HG03097 (cell line): ENCODE measurements around the gene PPP6R3.

ENCODE experiments used
- ATAC-seq: cut with Tn5 transposase; IDR thresholded peaks from one replicate; pipeline ENCODE4 v1.9.1; 2021; ENCODE audit not compliant: unreplicated experiment, low FRiP score

The PPP6R3 gene

GRCh38 chr11:68480852-68481510 is 20.4 kb downstream of the PPP6R3 start:
- no peak for ATAC-seq

GRCh38 chr11:68481579-68482240 is 21.2 kb downstream of the PPP6R3 start:
- ATAC-seq: no peak

DNA sequence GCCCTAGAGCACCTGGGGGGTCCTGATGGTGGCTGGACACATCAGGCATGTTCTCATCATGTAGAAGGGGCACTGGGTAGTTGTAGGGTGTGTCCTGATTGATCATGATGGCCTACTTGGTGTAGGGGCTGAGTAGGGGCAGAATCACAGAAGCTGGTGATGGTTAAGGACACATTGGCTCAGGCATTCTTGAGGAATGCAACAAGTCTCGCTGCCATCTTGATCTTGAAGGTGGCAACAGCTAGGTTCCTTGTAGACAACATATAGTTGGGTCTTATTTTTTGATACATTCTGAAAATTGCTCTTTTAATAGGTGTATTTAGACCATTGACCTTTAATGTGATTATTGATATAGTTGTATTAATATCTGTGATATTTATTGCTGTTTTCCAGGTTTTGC is 28.1 kb downstream of the PPP6R3 start:
- no peak for ATAC-seq

DNA sequence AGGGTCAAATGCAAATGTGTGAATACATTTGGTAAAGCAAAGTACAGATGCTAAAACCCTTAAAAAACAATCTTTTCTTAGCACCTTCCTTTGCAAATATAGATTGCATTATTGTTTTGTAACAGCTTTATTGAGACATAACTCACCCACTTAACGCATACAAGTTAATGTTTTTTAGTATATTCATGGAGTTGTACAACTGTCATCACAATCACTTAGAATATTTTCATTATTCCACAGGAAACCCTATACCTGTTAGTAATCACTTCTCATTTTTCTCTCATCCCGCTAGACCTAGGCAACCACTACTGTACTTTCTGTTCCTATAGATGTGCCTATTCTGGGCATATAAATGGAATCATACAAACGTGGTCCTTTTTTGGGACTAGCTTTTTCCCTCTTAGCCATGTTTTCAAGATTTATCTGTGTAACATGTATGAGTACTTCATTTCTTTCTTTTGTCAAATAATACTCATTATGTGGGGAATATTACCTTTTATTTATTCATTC is 34.7 kb downstream of the PPP6R3 start:
- ATAC-seq: no peak

- ATAC-seq: no peak
These were observed 35.3 kb downstream of the PPP6R3 start for GRCh38 chr11:68495872-68496271.

DNA sequence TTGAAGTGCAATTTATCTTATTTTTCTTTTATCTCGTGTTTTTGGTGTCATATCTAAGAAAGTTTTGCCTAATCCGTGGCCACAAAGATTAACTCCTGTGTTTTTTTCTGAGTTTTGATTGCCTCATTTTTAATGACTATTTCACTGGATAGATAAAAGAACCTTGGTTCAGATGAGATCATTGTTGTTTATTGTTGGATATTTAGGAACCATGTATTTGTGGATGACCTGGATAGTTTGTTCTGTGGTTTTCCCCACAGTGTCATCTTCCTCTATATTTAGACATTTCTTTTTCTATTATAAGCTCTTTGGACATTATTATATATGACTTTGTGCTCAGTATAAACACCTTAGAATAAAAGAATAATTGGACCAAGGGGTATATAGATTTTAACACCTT is 37.2 kb downstream of the PPP6R3 start:
- no peak for ATAC-seq

DNA sequence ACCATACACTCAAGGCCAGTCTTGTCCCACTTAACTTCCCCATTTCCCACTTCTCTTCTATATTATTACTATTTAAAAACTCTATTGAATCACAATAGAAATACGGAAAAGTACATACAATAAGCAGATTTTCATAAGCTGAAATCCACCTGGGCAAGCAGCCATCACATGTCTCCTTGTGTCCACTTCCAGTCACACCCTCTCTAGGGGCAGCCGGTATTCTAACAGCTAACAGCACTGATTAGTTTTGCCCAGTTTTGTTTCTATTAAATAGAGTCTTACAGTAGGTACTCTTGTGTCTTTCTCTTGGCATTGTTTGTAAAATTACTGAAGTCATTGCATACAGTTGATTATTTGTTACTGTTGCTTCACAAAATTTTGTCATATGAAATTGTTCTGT is 37.8 kb downstream of the PPP6R3 start:
- ATAC-seq: no peak

DNA sequence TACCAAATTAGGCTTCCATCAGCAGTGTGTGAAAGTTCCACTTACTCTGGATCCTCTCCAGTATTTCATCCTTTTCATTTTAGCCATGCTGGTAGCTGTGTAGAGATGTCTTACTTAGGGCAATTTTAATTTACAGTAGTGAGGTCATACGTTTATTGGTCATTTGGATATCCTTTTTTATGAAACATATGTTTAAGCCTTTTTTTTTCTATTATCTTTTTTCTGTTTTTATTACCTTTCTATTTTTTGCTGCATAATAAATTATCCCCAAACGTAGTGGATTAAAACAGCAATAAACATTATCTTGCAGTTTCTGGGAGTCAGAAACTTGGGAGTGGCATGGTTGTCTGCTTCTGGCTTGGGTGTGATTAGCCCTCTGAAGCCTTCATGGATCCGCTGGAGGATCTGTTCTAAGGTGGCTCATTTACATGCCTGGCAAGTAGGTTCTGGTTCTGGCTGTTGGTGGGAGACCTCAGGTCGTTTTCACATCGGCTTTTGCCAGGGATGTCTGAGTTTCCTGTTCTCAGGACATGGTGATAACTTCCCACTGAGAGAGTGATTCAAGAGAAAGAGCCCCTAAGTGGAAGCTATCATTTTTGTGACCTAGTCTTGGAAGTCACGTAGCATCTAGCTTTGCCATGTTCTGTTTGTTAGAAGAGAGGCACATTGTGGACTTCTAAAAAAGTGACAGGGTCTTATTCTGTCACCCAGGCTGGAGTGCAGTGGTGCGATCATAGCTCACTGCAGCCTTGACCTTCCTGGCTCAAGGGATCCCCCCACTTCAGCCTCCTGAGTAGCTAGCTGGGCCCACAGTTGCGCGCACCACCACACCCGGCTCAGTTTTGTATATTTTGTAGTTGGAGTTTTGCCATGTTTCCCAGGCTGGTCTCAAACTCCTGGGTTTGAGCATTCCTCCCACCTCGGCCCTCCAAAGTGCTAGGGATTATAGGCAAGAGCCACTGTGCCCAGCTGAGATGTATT is 38.6 kb downstream of the PPP6R3 start:
- no peak for ATAC-seq

DNA sequence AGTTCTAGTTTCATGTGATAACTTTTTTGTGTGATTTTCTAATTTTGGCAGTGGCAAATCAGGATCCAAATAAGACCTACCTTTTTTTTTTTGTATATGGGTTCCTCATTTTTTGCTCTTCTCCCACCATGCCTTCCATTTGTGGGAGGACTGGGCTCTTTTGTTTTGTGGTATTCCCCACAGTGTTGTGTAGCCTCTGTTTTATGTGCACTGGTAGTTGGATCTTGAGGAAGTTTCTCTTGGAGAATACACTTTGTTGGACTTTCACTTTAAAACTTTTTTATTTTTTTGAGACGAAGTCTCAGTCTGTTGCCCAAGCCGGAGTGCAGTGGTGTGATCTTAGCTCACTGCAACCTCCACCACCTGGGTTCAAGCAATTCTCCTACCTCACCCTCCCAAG is 39.7 kb downstream of the PPP6R3 start:
- ATAC-seq: no peak

DNA sequence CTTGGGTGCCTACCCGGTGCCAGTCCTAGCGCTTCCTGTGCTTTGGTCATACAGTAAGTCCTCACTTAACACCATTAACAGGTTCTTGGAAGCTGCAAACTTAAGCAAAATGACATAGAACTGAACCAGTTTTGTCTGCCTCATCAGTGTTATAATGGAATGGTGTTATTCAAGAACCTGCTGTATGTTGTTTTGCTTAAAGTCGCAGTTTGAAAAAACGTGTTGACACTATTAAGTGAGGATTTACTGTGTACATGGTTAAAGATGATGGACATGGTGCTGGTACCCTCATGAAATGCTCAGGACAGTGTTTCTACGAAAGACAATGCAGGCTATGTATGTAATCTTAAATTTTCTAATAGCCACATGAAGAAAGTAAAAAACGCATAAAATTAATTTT is 41.3 kb downstream of the PPP6R3 start:
- no peak for ATAC-seq

- no peak for ATAC-seq
These were observed 42.7 kb downstream of the PPP6R3 start for GRCh38 chr11:68503251-68503687.

DNA sequence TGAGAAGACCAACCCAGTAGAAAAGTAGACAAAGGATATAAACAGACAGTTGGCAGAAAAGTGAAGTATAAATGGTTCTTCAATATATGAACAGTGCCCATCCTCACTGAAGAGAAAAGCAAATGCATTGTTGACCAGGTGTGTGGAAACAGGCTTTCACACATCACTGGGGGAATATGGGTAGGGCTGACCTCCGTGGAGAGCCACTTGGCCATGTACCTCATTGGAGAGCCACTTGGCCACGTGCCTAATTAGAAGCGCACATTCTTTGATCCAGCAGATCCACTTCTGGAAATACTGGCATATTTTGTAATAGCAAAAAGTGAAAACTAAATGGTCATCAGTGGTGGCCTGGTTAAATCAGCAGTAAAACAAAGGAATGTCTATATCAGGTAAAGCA is 43.2 kb downstream of the PPP6R3 start:
- no peak for ATAC-seq

- no peak for ATAC-seq
These were observed 44.0 kb downstream of the PPP6R3 start for GRCh38 chr11:68504432-68505066.

GRCh38 chr11:68505596-68505995 is 45.0 kb downstream of the PPP6R3 start:
- no peak for ATAC-seq

- ATAC-seq: no peak
These were observed 46.4 kb downstream of the PPP6R3 start for GRCh38 chr11:68506908-68507307.

DNA sequence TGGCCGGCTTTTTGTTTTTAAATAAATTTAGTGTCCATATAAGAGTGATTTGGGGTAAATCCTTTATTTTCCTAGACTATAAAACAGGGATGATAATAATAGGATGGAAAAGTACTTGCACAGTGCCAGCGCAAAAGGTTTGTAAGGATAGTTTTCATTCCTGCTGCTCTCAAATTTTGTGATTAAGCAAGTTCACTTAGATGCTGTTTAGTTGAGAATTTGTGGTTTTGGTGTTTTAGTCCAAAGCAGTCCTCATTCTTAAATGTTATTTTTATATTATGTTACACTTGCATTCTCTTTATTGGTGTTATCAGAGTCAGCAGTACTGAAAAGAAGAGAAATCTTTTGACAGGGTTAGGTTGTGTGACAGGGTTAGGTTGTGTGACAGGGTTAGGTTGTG is 47.9 kb downstream of the PPP6R3 start:
- no peak for ATAC-seq

- ATAC-seq: no peak
These were observed 48.5 kb downstream of the PPP6R3 start for GRCh38 chr11:68509066-68509465.

- ATAC-seq: no peak
These were observed 53.5 kb downstream of the PPP6R3 start for GRCh38 chr11:68513930-68514487.

DNA sequence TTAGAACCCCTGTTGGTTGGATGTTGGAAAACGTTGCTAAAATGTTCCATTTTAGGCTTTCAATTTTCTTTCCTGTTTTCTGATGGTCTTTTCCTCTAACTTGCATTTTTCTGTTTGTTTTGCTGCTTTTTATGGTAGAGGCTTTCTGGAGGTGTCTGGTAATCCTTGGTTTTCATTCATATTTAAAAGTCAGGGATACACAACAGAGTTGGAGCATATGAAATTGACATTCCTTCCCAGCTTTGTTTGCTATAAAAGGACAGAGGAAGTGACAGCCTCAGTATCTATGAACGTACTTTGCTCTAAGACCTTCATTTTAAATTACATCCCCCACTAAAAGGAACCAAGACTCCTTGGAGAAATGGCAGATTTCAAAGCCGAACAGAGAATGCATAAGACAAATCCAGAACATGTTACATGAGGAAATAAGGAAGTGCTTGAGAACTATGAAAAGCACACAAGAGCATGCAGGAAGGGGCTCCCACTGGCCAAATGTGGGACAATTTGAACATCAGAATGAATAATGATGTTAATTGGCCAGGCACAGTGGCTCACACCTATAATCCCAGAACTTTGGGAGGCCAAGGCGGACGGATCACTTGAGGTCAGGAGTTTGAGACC is 56.7 kb downstream of the PPP6R3 start:
- no peak for ATAC-seq

DNA sequence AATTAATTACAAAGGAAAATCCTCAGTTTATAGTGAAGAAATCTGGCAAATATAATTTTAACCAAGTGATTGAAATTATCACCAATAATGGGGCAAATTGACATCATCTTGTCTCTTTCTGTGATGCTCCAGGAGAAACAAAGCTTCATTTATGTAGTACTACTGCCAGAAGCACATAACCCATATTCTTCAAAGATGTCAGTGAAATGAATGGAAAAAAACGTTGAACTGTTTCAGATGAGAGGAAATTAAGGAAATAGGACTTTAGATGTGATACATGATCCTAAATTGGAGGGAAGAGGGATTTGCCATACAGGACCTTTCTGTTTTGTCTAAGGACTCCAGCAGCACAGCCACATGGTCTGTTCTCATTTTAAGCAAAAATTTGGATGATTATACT is 57.6 kb downstream of the PPP6R3 start:
- no peak for ATAC-seq
